HG02759 (cell line): ENCODE measurements around the gene SULT1E1.

Experiments used
- ATAC-seq: cut with Tn5 transposase; IDR thresholded peaks from one replicate; pipeline ENCODE4 v1.9.1; 2021; ENCODE audit warnings: mild to moderate bottlenecking, moderate library complexity; ENCODE audit not compliant: unreplicated experiment

The SULT1E1 gene

DNA sequence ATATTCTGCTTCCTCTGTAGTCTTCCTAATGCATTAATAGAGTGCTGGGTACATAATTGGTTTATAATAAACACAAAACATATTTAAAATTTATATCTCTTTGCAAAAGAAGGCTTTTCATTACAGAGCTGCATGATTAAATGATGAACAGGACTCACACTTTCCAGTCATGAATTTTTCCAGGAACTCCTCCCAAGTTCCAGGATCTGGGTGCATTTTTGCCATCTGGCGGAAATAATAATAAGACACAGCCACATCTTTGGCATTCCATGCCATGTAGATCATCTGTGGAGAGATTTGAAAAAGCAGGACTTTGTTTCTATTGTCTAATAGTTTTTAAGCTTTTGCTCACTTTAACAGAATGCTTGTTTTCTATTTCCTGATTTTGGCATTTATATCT is 59.3 kb downstream of the SULT1E1 start:
- no peak for ATAC-seq

DNA sequence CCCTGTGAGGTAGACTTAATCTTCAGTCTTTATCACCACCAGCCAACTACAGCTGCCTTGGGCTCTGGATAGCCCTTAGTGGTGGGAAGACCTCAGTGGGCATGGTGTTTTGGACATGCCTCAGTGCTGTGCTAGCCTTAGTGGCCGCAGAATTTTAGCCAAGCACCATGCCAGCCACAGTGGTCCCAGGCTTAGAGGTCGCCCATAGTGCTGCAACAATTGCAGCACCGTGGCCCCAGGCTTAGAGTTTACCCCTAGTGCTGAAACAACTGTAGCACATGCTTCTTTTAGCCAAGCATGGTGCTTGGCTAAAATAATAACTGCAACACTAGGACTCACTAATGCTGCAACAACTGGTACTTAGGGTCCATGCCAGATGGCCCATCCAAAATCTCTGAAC is 60.6 kb downstream of the SULT1E1 start:
- ATAC-seq, result no peak

DNA sequence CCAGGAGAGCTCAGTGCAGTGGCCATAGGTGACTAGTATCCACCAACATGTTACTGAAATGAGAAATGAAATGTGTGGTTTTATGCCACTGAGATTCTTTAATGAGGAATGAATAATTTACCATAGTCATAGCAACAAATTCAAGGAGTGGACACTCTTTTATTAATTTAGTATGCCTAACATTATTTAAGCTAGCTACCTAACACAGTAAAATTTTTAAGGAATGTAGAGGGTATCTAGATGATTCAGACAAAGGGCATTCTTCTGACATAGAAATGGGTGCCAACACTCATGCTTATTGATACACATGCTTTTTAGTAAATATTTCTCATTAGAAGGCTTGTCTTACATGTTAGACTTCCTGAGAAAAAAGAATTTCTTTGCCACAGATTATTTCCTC is 66.2 kb downstream of the SULT1E1 start:
- ATAC-seq, result no peak
